Measurements from ENCODE around the gene GNG3.

The GNG3 gene

GRCh38 chr11:62716206-62716605, 8.7 kb downstream of the GNG3 start:
- Histone ChIP-seq H3K36me3 (ENCODE audit: control insufficient read depth, low read length) (peaks cover 95% of the 10 kb centered on the region), H4K20me1 (ENCODE audit: control insufficient read depth, insufficient read depth, low read depth, low read length) (no peaks in the 10 kb centered on the region), H3K27ac (ENCODE audit: low read depth, low read length) (no peak overlapping the region), H3K9me2 (replicated peaks; ENCODE audit: control insufficient read depth, low read length) (no peaks in the 10 kb centered on the region), H3K9me3 (ENCODE audit: control insufficient read depth, insufficient read depth, low read length) (no peaks in the 10 kb centered on the region), H3K4me3 (ENCODE audit: low read length) (no peak overlapping the region), H3F3A (ENCODE audit: control insufficient read depth, insufficient read depth) (peaks cover 50% of the 10 kb centered on the region), H3K79me2 (ENCODE audit: control insufficient read depth, low read length) (peaks cover 48% of the 10 kb centered on the region), H3K4me1 (ENCODE audit: control insufficient read depth, low read length) (no peaks in the 10 kb centered on the region), H3K4me2 (ENCODE audit: low read length) (no peak overlapping the region), H3K27me3 (ENCODE audit: control insufficient read depth, low read length) (no peaks in the 10 kb centered on the region)
- TF ChIP-seq CTCF (IDR thresholded peaks at IDR 0.05; ENCODE audit: low read depth, low read length, poor library complexity, severe bottlenecking) (no peak), EZH2phosphoT487 (IDR thresholded peaks at IDR 0.05; ENCODE audit: borderline replicate concordance, low read length) (no peak)

GRCh38 chr11:62716816-62717215, 9.3 kb downstream of the GNG3 start:
- no peaks in the 10 kb centered on the region for H3K9me3 ChIP-seq (ENCODE audit: control insufficient read depth, insufficient read depth, low read length)
- peaks cover 54% of the 10 kb centered on the region for H3K79me2 ChIP-seq (ENCODE audit: control insufficient read depth, low read length)
- H3K4me1 ChIP-seq (ENCODE audit: control insufficient read depth, low read length) = no peaks in the 10 kb centered on the region
- H4K20me1 ChIP-seq (ENCODE audit: control insufficient read depth, insufficient read depth, low read depth, low read length) = no peaks in the 10 kb centered on the region
- peaks cover 44% of the 10 kb centered on the region for H3F3A ChIP-seq (ENCODE audit: control insufficient read depth, insufficient read depth)
- TF ChIP-seq EZH2phosphoT487 (IDR thresholded peaks at IDR 0.05; ENCODE audit: borderline replicate concordance, low read length) (no peak), CTCF (IDR thresholded peaks at IDR 0.05; ENCODE audit: low read depth, low read length, poor library complexity, severe bottlenecking) (no peak)
- H3K36me3 ChIP-seq (ENCODE audit: control insufficient read depth, low read length) = peaks cover 96% of the 10 kb centered on the region
- no peaks in the 10 kb centered on the region for H3K27me3 ChIP-seq (ENCODE audit: control insufficient read depth, low read length)
- H3K27ac ChIP-seq (ENCODE audit: low read depth, low read length) = no peak overlapping the region
- H3K9me2 ChIP-seq (replicated peaks; ENCODE audit: control insufficient read depth, low read length) = no peaks in the 10 kb centered on the region
- H3K4me2 ChIP-seq (ENCODE audit: low read length) = no peak overlapping the region
- no peak overlapping the region for H3K4me3 ChIP-seq (ENCODE audit: low read length)

GRCh38 chr11:62719302-62719978, 12.0 kb downstream of the GNG3 start:
- H3K4me1 ChIP-seq (ENCODE audit: control insufficient read depth, low read length) = peaks cover 5% of the 10 kb centered on the region
- H3K36me3 ChIP-seq (ENCODE audit: control insufficient read depth, low read length) = peaks cover 98% of the 10 kb centered on the region
- no peak for TF ChIP-seq EZH2phosphoT487 (IDR thresholded peaks at IDR 0.05; ENCODE audit: borderline replicate concordance, low read length)
- TF ChIP-seq CTCF (IDR thresholded peaks at IDR 0.05; ENCODE audit: low read depth, low read length, poor library complexity, severe bottlenecking) = no peak
- H3K4me2 ChIP-seq (ENCODE audit: low read length) = no peak overlapping the region
- peaks cover 80% of the 10 kb centered on the region for H3K79me2 ChIP-seq (ENCODE audit: control insufficient read depth, low read length)
- H3F3A ChIP-seq (ENCODE audit: control insufficient read depth, insufficient read depth) = peaks cover 20% of the 10 kb centered on the region
- no peak overlapping the region for H3K27ac ChIP-seq (ENCODE audit: low read depth, low read length)
- no peak overlapping the region for H3K4me3 ChIP-seq (ENCODE audit: low read length)
- peaks cover 6% of the 10 kb centered on the region; the same call in 1 of the 2 replicates for H4K20me1 ChIP-seq (ENCODE audit: control insufficient read depth, insufficient read depth, low read depth, low read length)
- no peaks in the 10 kb centered on the region for H3K27me3 ChIP-seq (ENCODE audit: control insufficient read depth, low read length)
- no peaks in the 10 kb centered on the region for H3K9me3 ChIP-seq (ENCODE audit: control insufficient read depth, insufficient read depth, low read length)
- H3K9me2 ChIP-seq (replicated peaks; ENCODE audit: control insufficient read depth, low read length) = no peaks in the 10 kb centered on the region

Measured in DOHH2 (cell line).